GM23338 (cell line): ENCODE results near the gene SMIM28. TPM values are rescaled to one million over a fixed set of nuclear protein-coding genes. Genes with fewer than 3 reads are reported as not detected.

Source experiments
- ATAC-seq: fragments of 200-7000 bp; cut with Tn5 transposase; 3 replicates; pipeline ENCODE4 v1.9.1; 2020
- DNase-seq: peaks from one replicate; pipeline ENCODE4 v3.0.0-alpha.2; 2015; ENCODE audit warnings: low spot score
- H2AFZ ChIP-seq: fragments of 200-600 bp; sonication (generic); 2 replicates; pipeline ENCODE4 v1.8.0; 2016; ENCODE audit warnings: antibody characterized with exemption, mild to moderate bottlenecking, moderate library complexity
- H3F3A ChIP-seq: fragments of 200-600 bp; sonication (generic); replicated peaks from 2 replicates; pipeline ENCODE4 v1.8.0; 2017; ENCODE audit warnings: antibody characterized with exemption, mixed run types, low read depth
- H3K27ac ChIP-seq: fragments of 200-600 bp; sonication (generic); 2 replicates; pipeline ENCODE4 v1.6.1; 2016; ENCODE audit warnings: low read depth
- H3K27me3 ChIP-seq: fragments of 200-600 bp; sonication (generic); 2 replicates; pipeline ENCODE4 v1.8.0; 2016; ENCODE audit warnings: mild to moderate bottlenecking, mixed run types, moderate library complexity; ENCODE audit not compliant: insufficient read depth
- H3K36me3 ChIP-seq: fragments of 200-600 bp; sonication (generic); 2 replicates; pipeline ENCODE4 v1.8.0; 2016; ENCODE audit warnings: mild to moderate bottlenecking; ENCODE audit not compliant: insufficient read depth
- H3K4me1 ChIP-seq: fragments of 200-600 bp; sonication (generic); 2 replicates; pipeline ENCODE4 v1.8.0; 2016; ENCODE audit warnings: mild to moderate bottlenecking, moderate library complexity; ENCODE audit not compliant: insufficient read depth
- H3K4me2 ChIP-seq: fragments of 200-600 bp; sonication (generic); 2 replicates; pipeline ENCODE4 v1.7.1; 2017; ENCODE audit warnings: mixed run types
- H3K4me3 ChIP-seq: fragments of 200-600 bp; sonication (generic); 2 replicates; pipeline ENCODE4 v1.6.1; 2016; ENCODE audit warnings: mixed run types
- H3K79me2 ChIP-seq: fragments of 200-600 bp; sonication (generic); replicated peaks from 2 replicates; pipeline ENCODE4 v1.8.0; 2017; ENCODE audit warnings: mild to moderate bottlenecking; ENCODE audit not compliant: insufficient read depth
- H3K9me2 ChIP-seq: fragments of 200-600 bp; sonication (generic); 2 replicates; pipeline ENCODE4 v1.8.0; 2017; ENCODE audit not compliant: insufficient read depth
- H4K20me1 ChIP-seq: fragments of 200-600 bp; sonication (generic); replicated peaks from 2 replicates; pipeline ENCODE4 v1.8.0; 2017; ENCODE audit warnings: mild to moderate bottlenecking; ENCODE audit not compliant: insufficient read depth
- H3K27ac Mint-ChIP-seq: 2 replicates; pipeline ENCODE4 v1.8.0; 2020; ENCODE audit warnings: inconsistent platforms, mild to moderate bottlenecking, moderate library complexity, mixed read lengths
- H3K27me3 Mint-ChIP-seq: 3 replicates; pipeline ENCODE4 v1.8.0; 2022; ENCODE audit warnings: low read depth, mild to moderate bottlenecking, moderate library complexity, mixed read lengths, inconsistent platforms; ENCODE audit not compliant: insufficient read depth, poor library complexity
- H3K36me3 Mint-ChIP-seq: 3 replicates; pipeline ENCODE4 v1.8.0; 2021; ENCODE audit warnings: low read depth, mild to moderate bottlenecking, inconsistent platforms, moderate library complexity, mixed read lengths
- H3K4me1 Mint-ChIP-seq: 3 replicates; pipeline ENCODE4 v1.8.0; 2020; ENCODE audit warnings: mild to moderate bottlenecking, inconsistent platforms, mixed read lengths
- H3K4me3 Mint-ChIP-seq: 3 replicates; pipeline ENCODE4 v1.8.0; 2021; ENCODE audit warnings: moderate library complexity, mild to moderate bottlenecking, inconsistent platforms, mixed read lengths
- H3K9me3 Mint-ChIP-seq: 3 replicates; pipeline ENCODE4 v1.8.0; 2020; ENCODE audit warnings: moderate library complexity, mild to moderate bottlenecking, inconsistent platforms, mixed read lengths
- CREB1 ChIP-seq: fragments of 250-450 bp; sonication (Bioruptor Pico); IDR thresholded peaks from 2 replicates; pipeline ENCODE4 v1.5.0; 2020; ENCODE audit warnings: low read depth, mild to moderate bottlenecking, moderate library complexity
- CTCF ChIP-seq, 2 experiments: fragments of 200-600 bp in 1 of 2; sonication (generic) in 1 of 2; conservative IDR thresholded peaks; 2 replicates each; pipeline versions ENCODE4 v1.5.1 to v1.6.1; 2016 to 2017; ENCODE audit warnings: antibody characterized with exemption in 2 of 2, low read depth in 2 of 2, mild to moderate bottlenecking in 2 of 2, moderate library complexity in 1 of 2
- EZH2 ChIP-seq: fragments of 200-600 bp; sonication (generic); IDR thresholded peaks from one replicate; pipeline ENCODE4 v1.8.0; 2017; ENCODE audit warnings: antibody characterized with exemption, mild to moderate bottlenecking, low read depth; ENCODE audit not compliant: unreplicated experiment
- EZH2phosphoT487 ChIP-seq: fragments of 200-600 bp; sonication (generic); IDR thresholded peaks from one replicate; pipeline ENCODE4 v1.8.1; 2018; ENCODE audit warnings: antibody characterized with exemption; ENCODE audit not compliant: unreplicated experiment
- JUNB ChIP-seq: IDR thresholded peaks from one replicate; pipeline ENCODE4 v1.6.1; 2016; ENCODE audit warnings: antibody characterized with exemption; ENCODE audit not compliant: unreplicated experiment
- NANOG ChIP-seq: IDR thresholded peaks from 2 replicates; pipeline ENCODE4 v1.6.1; 2016; ENCODE audit warnings: antibody characterized with exemption, borderline replicate concordance
- POLR2AphosphoS5 ChIP-seq: IDR thresholded peaks from 2 replicates; pipeline ENCODE4 v1.6.1; 2016; ENCODE audit warnings: antibody characterized with exemption, low read depth
- ZNF114 ChIP-seq: fragments of 250-450 bp; sonication (Bioruptor Pico); IDR thresholded peaks from 2 replicates; pipeline ENCODE4 v1.5.0; 2020; ENCODE audit warnings: mild to moderate bottlenecking, moderate library complexity
- ZNF331 ChIP-seq: fragments of 250-450 bp; sonication (Bioruptor Pico); IDR thresholded peaks from 2 replicates; pipeline ENCODE4 v1.5.0; 2020; ENCODE audit warnings: low read depth, mild to moderate bottlenecking, moderate library complexity
- ZNF462 ChIP-seq: fragments of 250-450 bp; sonication (Bioruptor Pico); IDR thresholded peaks from 2 replicates; pipeline ENCODE4 v1.5.0; 2020; ENCODE audit warnings: mild to moderate bottlenecking, moderate library complexity
- polyA plus RNA-seq: library from polyadenylated mRNA; unstranded; fragments of >200 nt; fragmentation: Nextera tagmentation; extraction: Ambion mirVana; gene quantifications from 2 replicates; pipeline ENCODE4 v1.2.1, GENCODE V29; 2016
- total RNA-seq: library from RNA; depleted of rRNA; stranded (reverse); fragments of >200 nt; shearing (Covaris generic); gene quantifications from 2 replicates; pipeline ENCODE4 v1.2.3, GENCODE V29; 2014

The SMIM28 gene
- total and polyA plus RNA-seq, 2 experiments from 2014 or later: not detected

GRCh38 chr6:138404666-138405337, 27.1 kb downstream of the SMIM28 start:
- Histone ChIP-seq H3K4me2 (peak overlapping the region; percentile 79), H3K27me3 (no peaks in the 10 kb centered on the region), H3K4me1 (no peaks in the 10 kb centered on the region; the same call in 1 of the 2 replicates), H4K20me1 (no peaks in the 10 kb centered on the region; the same call in 1 of the 2 replicates), H3K9me2 (no peaks in the 10 kb centered on the region), H3K36me3 (peaks cover 27% of the 10 kb centered on the region), H3F3A (no peaks in the 10 kb centered on the region; the same call in 1 of the 2 replicates), H3K27ac (peak overlapping the region; percentile 60; the same call in 1 of the 2 replicates), H2AFZ (peak overlapping the region; percentile 100), H3K4me3 (peak overlapping the region; percentile 97), H3K79me2 (no peaks in the 10 kb centered on the region)
- H3K36me3 Mint-ChIP-seq: peaks cover 42% of the 10 kb centered on the region
- TF ChIP-seq EZH2 (no peak), JUNB (no peak), ZNF114 (CRISPR knock-in tag) (no peak)
- DNase-seq (no peak), ATAC-seq (peak; percentile 11)
- H3K4me3 Mint-ChIP-seq: peak overlapping the region; percentile 88
- peaks cover 7% of the 10 kb centered on the region for H3K27me3 Mint-ChIP-seq
- H3K27ac Mint-ChIP-seq: no peak overlapping the region
- peaks cover 5% of the 10 kb centered on the region for H3K4me1 Mint-ChIP-seq
- H3K9me3 Mint-ChIP-seq: no peaks in the 10 kb centered on the region

GRCh38 chr6:138405816-138406413, 28.2 kb downstream of the SMIM28 start:
- H3K27me3 Mint-ChIP-seq: peaks cover 7% of the 10 kb centered on the region
- H3K4me1 Mint-ChIP-seq: peaks cover 5% of the 10 kb centered on the region
- no peaks in the 10 kb centered on the region; the same call in 1 of the 2 replicates for H4K20me1 ChIP-seq
- no peaks in the 10 kb centered on the region for H3K9me3 Mint-ChIP-seq
- H3F3A ChIP-seq: no peaks in the 10 kb centered on the region; the same call in 1 of the 2 replicates
- no peaks in the 10 kb centered on the region for H3K79me2 ChIP-seq
- no peaks in the 10 kb centered on the region for H3K27me3 ChIP-seq
- H3K27ac Mint-ChIP-seq: no peak overlapping the region
- no peaks in the 10 kb centered on the region for H3K9me2 ChIP-seq
- H3K36me3 Mint-ChIP-seq: peaks cover 48% of the 10 kb centered on the region
- H3K4me2 ChIP-seq: 0 out of 2 replicates have a peak overlapping the region, but pooled peaks have one; percentile 79
- H3K27ac ChIP-seq: no peak overlapping the region
- DNase-seq (no peak), ATAC-seq (no peak)
- no peaks in the 10 kb centered on the region; the same call in 1 of the 2 replicates for H3K4me1 ChIP-seq
- peaks cover 32% of the 10 kb centered on the region for H3K36me3 ChIP-seq
- H3K4me3 ChIP-seq: peak overlapping the region; percentile 97; the same call in 1 of the 2 replicates
- no peak overlapping the region for H2AFZ ChIP-seq
- H3K4me3 Mint-ChIP-seq: peak overlapping the region; percentile 33; the same call in 1 of the 3 replicates
- TF ChIP-seq EZH2: no peak
- TF ChIP-seq CREB1 (CRISPR knock-in tag): no peak
- TF ChIP-seq ZNF114 (CRISPR knock-in tag): no peak
- TF ChIP-seq NANOG: no peak
- no peak for TF ChIP-seq ZNF462 (CRISPR knock-in tag)
- no peak for TF ChIP-seq CTCF (conservative IDR thresholded peaks at IDR 0.05; ENCODE audit: low read depth in 2 of 2)
- TF ChIP-seq EZH2phosphoT487: no peak
- TF ChIP-seq JUNB: no peak
- no peak for TF ChIP-seq POLR2AphosphoS5
- TF ChIP-seq ZNF331 (CRISPR knock-in tag): no peak
